Measurements from ENCODE around the gene HOXB4.

- TF ChIP-seq EZH2phosphoT487 (IDR thresholded peaks at IDR 0.05; ENCODE audit: low read depth): no peak
- TF ChIP-seq, protein P1, sequence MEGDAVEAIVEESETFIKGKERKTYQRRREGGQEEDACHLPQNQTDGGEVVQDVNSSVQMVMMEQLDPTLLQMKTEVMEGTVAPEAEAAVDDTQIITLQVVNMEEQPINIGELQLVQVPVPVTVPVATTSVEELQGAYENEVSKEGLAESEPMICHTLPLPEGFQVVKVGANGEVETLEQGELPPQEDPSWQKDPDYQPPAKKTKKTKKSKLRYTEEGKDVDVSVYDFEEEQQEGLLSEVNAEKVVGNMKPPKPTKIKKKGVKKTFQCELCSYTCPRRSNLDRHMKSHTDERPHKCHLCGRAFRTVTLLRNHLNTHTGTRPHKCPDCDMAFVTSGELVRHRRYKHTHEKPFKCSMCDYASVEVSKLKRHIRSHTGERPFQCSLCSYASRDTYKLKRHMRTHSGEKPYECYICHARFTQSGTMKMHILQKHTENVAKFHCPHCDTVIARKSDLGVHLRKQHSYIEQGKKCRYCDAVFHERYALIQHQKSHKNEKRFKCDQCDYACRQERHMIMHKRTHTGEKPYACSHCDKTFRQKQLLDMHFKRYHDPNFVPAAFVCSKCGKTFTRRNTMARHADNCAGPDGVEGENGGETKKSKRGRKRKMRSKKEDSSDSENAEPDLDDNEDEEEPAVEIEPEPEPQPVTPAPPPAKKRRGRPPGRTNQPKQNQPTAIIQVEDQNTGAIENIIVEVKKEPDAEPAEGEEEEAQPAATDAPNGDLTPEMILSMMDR (IDR thresholded peaks at IDR 0.05; ENCODE audit: low read depth, low read length): no peak
These were observed 18.8 kb upstream of the HOXB4 start for GRCh38 chr17:48596735-48597527.
